RWPE1 (cell line): ENCODE measurements around the gene PLCH2.

ENCODE experiments used
- CTCF ChIA-PET: fragments of 350-600 bp; sonication (Branson Sonifier 250); formaldehyde crosslinking; extraction: SDS; loops from one replicate; lab custom pipeline; 2021; lab: Yijun Ruan, JAX
- POLR2A ChIA-PET: fragments of 400-600 bp; formaldehyde crosslinking; extraction: SDS; loops from one replicate; lab custom pipeline; 2020; ENCODE audit warnings: antibody characterized with exemption; ENCODE audit not compliant: low non-redundant PET; lab: Yijun Ruan, JAX
- DNase-seq: peaks from one replicate; pipeline ENCODE4 v3.0.0; 2012; ENCODE audit warnings: low spot score
- H3K27ac ChIP-seq: fragments of 450-650 bp; 2 replicates; pipeline ENCODE4 v1.5.1; 2017
- TF ChIP-seq, protein P1 (sequence below): fragments of 450-650 bp; conservative IDR thresholded peaks from 2 replicates; pipeline ENCODE4 v1.5.1; 2017; ENCODE audit warnings: low read depth, mild to moderate bottlenecking

Gene PLCH2

DNA sequence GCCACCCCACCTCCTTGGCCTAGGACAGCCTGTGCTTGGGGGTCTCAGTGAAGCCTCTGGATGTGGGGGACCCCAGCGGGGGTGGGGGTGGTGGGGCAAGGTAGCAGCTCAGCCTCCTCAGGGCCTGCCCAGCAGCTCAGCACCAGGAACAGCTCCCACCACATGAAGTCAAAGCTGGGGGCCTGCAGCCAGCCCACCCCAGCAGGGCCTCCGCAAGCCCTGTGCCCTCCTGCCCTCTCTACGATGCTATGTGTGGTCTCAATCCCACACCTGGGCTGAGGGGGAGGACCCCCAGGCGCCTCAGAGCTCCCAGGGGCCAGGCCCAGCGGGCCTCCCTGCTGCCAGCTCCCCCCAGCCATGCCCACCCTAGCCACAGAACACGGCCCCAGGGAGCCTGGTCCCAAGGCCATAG, 31.7 kb downstream of the PLCH2 start:
- DNase-seq, result no peak
- POLR2A ChIA-PET, result interaction anchor here (0.6 kb wide), 1 partner anchor 111 kb away, joined by 5 read pairs; no protein-coding TSS in a partner anchor
- peak overlapping the region; percentile 71 for H3K27ac ChIP-seq
- TF ChIP-seq, protein P1, sequence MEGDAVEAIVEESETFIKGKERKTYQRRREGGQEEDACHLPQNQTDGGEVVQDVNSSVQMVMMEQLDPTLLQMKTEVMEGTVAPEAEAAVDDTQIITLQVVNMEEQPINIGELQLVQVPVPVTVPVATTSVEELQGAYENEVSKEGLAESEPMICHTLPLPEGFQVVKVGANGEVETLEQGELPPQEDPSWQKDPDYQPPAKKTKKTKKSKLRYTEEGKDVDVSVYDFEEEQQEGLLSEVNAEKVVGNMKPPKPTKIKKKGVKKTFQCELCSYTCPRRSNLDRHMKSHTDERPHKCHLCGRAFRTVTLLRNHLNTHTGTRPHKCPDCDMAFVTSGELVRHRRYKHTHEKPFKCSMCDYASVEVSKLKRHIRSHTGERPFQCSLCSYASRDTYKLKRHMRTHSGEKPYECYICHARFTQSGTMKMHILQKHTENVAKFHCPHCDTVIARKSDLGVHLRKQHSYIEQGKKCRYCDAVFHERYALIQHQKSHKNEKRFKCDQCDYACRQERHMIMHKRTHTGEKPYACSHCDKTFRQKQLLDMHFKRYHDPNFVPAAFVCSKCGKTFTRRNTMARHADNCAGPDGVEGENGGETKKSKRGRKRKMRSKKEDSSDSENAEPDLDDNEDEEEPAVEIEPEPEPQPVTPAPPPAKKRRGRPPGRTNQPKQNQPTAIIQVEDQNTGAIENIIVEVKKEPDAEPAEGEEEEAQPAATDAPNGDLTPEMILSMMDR, result no peak
- CTCF ChIA-PET, result no interaction called here

GRCh38 chr1:2508180-2508579, 32.1 kb downstream of the PLCH2 start:
- ChIA-PET POLR2A (no interaction called here), CTCF (no interaction called here)
- peak overlapping the region; percentile 71 for H3K27ac ChIP-seq
- DNase-seq, result no peak
- TF ChIP-seq, protein P1, result no peak

- peak overlapping the region; percentile 71 for H3K27ac ChIP-seq
- DNase-seq, result no peak
- ChIA-PET CTCF (no interaction called here), POLR2A (no interaction called here)
- TF ChIP-seq, protein P1, result no peak
Observed at GRCh38 chr1:2508751-2509150, 32.7 kb downstream of the PLCH2 start.

- ChIA-PET CTCF (interaction anchor here (0.6 to 1.0 kb wide), 2 partner anchors 16 to 26 kb away, joined by 4 read pairs; no protein-coding TSS in a partner anchor), POLR2A (no interaction called here)
- peak overlapping the region; percentile 71 for H3K27ac ChIP-seq
- TF ChIP-seq, protein P1, result no peak
- DNase-seq, result no peak
Observed at GRCh38 chr1:2509589-2509988, 33.5 kb downstream of the PLCH2 start.

GRCh38 chr1:2510366-2511155, 34.5 kb downstream of the PLCH2 start:
- no peak for DNase-seq
- peak overlapping the region; percentile 15 for H3K27ac ChIP-seq
- ChIA-PET POLR2A (no interaction called here), CTCF (interaction anchor here (0.6 to 1.0 kb wide), 2 partner anchors 15 to 25 kb away, joined by 4 read pairs; no protein-coding TSS in a partner anchor)
- TF ChIP-seq, protein P1, result no peak

DNA sequence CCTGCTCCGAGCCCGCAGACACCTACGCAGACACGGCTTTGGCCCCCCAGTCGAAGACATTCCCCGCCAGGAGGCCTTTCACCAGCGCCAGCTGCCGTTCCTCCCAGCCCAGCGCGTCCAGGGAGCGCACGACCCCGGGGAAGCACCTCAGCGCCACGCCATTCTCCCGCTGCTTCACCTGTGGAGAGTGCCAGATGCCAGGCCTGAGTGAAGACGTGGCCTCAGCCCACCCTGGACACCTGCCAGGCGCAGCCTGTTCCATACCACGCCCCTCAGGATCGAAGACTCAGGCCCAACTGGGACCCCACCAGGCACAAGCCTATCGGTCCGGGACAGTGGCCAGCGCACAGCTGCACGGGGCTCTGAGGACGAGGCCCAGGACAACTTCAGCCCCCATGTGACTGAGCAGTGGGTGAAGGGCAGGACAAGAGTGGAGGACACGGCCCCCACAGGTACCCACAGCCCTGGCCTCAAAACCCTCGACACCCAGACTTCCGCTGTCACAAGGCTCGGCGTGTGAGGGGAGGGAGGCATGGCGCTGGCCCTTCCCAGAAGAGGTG, 36.9 kb downstream of the PLCH2 start:
- ChIA-PET CTCF (no interaction called here), POLR2A (no interaction called here)
- H3K27ac ChIP-seq, result peak overlapping the region; percentile 15
- no peak for DNase-seq
- TF ChIP-seq, protein P1, result no peak
